CD4-positive, alpha-beta T cell treated with Interleukin-4 for 1 hour (primary cell): ENCODE data around the gene STAG3.
"Not testable (repeated sequence)": the region's sequence is repeated elsewhere in the genome, so short reads cannot be mapped to it uniquely, and the experiment has no call there.

Source experiments
- DNase-seq, 2 donors: peaks; one replicate each; pipeline ENCODE4 v3.0.0-alpha.2; 2020 to 2022

The STAG3 gene

DNA sequence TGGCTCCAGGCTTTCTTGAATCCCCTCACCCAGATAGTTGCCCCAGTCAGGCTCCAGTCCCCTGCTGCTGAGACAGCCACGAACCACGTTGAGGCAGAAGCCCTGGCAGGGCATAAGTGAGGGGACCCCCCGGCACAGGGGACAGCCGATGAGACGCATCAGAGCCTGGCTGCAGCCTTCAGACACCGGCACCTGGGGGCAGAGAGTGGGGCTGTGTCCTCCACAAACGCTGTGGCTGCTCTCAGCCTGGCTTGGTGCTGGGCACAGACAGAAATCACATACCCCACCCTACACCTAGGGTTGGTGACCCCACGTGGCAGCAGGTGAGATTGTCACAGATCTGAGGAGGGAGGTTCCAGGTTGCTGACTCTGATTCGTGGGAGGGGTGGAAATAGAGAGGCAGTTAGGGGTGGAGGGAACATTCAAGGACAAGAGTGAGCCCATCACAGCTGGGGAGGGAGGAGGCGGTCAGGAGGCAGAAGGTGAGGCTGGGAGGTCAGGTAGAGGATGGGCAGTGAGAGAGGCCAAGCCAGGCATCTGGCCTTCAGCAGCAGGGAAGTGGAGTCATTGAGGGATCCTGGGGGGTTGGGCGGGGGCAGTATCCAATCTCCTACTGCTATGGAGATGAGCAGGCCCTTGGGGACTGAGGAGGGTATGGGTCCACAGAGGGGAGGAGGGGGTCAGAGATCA is 3.8 kb upstream of the STAG3 start:
- DNase-seq, result no peak

DNA sequence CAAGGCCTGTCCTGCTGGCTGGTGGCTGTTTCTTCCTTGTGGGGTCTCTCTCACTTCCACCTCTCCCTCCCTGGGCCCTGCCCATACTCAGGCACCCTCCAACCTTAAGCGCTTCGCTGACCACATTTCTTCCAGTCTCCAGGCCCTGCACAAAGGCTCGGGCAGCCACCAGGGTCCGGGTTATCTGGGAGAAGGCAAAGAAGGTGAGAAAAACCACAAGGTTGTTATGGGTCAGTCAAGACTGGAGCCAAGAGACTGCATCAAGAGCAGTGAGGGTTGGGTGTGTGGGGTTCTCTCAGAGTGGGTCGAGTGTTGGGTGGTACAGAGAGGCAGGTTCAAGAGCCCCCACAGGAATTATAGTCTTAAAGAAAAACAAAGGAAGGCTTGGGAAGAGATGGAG is 3.1 kb upstream of the STAG3 start:
- DNase-seq, result no peak

DNA sequence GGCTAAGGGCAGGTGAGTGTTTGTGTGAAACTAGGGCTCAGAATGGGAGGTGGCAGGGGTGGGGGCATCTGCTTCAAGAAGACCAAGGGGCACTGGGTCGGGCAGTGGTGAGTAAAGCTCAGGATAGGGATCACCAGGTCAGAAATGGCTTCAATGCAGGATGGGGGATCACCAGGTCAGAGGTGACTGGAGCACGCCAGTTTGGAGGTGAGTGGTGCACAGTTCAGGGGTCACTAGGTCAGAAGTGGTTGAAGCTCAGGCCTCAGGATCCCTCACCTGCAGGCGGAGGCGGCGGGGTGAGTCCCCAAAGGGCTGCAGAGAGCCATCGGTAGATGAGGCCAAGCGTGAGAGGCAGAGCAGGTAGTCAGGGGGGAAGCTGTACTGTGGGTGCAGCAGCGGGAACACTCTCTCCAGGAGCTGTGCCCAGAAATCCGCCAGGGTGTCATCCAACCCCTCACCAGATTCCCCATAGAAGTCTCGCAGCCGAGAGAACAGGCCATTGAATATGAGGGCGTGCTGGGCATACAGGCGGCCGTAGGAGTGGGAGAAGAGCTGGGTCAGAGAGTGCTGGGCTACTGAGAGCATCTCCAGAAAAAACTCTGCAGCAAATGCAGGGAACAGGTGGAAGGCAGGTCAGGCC is 2.3 kb upstream of the STAG3 start:
- DNase-seq, result no peak

DNA sequence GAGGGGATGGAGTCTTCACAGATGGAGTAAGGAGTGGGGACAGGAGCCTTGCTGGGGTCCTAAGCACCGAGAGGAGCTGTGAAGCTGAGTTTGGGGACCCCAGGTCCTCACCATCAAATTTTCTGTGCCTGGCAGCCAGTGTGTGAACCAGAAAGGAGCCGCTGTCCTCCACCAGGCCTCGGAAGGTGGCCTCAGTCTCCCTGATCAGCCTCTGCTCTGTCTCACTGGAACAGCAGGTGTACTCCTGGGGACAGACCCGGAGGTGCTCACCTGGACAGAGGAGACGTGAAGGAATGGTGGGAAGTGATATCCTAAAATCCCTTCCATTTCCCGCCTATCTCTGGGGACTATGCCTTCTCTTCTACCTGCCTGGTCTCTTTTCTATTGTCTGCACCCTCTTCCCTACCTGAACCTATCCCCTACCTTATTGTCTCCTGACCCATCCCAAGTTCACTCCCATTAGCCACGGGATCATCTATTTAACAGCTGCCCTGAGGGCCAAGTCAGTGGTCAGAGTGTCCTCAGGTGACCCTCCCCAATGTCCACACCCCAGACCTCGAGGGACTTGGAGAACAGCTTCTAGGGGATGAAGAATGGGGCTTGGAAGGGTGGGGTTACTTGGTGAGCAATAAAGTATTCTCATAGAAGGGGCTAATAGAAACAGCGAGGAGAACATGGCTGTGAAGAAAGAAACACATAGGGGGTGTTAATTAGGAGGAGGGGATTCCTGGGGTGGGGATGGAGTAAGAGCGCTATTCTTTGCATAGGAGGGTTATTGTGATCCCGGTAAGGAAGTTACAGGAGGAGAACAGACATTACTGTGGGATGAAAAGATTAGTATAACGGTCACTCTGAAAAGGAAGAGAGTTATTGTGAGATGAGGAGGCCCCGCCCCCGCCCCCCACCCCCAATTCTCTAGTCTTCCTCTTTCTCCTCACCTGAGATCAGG is 1.3 kb upstream of the STAG3 start:
- no peak for DNase-seq

DNA sequence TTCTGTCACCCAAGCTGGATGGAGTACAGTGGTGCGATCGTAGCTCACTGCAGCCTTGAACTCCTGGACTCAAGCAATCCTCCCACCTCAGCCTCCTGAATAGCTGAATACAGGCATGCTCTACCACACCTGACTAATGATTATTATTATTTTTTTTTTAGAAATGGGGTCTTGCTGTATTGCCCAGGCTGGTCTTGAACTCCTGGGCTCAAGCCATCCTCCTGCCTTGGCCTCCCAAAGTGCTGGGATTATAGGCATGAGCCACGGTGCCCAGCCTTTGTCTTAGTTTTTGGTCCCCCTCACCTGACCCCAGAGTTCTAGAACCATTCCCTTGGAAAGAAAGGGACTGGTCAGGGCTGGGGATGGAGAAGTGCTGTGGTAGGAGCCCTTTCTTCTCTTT is 2.4 kb downstream of the STAG3 start:
- DNase-seq, result not testable (repeated sequence)

DNA sequence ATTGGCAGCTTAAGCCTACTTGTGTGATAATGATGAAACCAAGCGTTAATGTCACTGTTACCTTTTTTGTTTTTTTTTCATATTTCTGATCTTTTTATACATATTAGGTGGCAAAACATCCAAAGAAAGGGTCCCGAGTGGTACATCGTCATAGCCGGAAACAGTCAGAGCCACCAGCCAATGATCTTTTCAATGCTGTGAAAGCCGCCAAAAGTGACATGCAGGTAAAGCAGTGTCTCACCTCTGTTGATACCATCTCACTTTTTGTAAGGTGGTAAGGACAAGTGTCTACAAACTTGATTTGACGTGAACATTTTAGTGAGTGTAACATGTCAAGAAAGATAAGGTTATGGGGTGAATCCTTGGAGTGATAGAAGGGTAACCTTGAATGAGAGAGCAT is 4.9 kb downstream of the STAG3 start:
- DNase-seq, result peak; percentile 40 to 45

DNA sequence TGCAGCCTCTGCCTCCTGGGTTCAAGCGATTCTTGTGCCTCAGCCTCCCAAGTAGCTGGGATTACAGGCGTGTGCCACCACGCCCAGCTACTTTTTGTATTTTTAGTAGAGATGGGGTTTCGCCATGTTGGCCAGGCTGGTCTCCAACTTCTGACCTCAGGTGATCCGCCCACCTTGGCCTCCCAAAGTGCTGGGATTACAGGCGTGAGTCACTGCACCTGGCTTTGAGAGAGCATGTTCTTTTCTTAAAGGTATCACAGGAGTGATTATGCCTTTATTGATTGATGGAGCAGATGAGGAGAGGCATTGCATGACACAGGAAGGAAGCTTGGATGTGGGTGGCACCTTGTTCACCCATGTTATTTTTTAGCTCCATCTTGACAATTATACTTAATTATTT is 5.4 kb downstream of the STAG3 start:
- DNase-seq, result not testable (repeated sequence)

DNA sequence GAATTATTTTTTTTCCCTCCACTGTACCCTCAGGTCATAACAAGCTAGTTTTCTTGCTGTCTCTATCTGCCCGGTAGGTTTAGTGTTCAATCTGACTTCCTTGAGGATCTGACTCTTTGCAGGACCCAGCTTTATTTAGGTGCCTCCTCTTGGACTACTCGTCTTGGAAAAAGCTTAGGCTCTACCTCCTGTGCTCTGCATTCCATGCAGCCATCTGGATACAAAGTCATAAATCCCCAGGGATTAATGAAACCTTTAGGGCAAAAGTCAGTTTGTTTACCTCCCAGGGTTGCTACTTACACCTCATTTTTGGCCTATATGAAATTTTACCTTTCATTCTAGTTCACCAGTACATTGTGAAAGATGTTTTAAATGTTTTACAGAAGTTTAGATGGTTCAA is 8.0 kb downstream of the STAG3 start:
- DNase-seq, result no peak

DNA sequence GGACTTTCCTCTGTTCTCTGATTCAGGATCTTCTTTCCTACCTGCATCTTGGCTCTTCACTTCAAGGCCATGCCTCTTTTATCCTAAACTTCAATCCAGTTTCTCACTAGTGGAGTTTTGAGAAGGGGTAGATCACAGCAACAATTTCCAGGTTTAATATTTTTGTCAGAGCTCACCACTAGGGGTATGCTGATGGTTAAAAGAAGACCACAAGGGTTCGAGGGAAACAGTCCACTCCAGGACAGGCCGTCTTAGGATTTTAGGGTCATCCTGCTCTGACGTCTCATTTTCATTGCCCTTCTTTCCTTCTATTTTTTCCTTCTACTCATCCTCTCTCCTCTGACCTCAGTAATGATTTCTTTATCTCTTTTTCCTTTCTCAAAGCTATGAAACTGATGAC is 11.3 kb downstream of the STAG3 start:
- DNase-seq, result no peak

DNA sequence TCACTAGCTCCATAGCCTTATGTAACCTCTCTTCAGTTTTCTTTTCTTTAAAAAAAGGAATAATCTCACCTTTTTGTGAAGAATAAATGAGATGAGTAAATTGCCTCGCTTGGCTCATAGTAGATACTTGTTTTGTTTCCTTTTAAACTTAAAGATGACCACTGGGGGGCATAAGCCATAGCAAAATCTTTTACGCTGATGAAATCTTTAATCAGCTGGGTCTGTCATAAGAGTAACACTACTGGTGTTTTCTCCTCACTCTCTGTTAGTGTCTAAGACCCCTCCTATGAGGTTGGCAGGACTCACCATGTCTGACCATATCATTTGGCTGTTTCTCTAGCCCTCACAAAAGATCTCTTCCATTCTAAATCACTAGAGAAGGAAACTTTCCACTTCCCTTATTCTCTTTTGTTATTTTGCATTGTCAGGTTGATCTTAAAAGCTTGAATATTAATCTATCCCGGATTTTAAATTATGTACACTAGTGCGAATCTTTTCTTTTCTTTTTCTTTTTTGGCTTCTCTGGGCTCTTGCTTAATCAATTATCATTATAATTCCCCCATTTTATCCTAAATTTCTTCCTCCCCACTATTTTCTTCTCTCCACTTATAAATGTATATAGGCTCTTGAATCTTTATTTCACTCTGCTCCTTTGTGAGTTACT is 12.5 kb downstream of the STAG3 start:
- peak in 1 of 2 donors; percentile 74 for DNase-seq

DNA sequence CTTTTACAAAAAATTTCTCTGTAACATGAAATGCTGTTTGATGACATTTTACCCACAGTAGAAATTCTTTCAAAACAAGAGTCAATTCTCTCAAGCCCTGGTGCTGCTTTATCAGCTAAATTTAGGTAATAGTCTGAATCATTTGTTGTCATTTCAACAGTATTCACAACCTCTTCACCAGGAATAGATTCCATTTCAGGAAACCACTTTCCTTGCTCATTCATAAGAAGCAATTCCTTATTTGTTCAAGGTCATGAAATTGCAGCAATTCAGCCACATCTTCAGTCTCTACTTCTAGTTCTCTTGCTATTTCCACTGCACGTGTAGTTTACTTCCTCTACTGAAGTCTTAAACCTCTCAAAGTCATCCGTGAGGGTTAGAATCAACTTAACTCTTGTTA is 14.1 kb downstream of the STAG3 start:
- no peak for DNase-seq

DNA sequence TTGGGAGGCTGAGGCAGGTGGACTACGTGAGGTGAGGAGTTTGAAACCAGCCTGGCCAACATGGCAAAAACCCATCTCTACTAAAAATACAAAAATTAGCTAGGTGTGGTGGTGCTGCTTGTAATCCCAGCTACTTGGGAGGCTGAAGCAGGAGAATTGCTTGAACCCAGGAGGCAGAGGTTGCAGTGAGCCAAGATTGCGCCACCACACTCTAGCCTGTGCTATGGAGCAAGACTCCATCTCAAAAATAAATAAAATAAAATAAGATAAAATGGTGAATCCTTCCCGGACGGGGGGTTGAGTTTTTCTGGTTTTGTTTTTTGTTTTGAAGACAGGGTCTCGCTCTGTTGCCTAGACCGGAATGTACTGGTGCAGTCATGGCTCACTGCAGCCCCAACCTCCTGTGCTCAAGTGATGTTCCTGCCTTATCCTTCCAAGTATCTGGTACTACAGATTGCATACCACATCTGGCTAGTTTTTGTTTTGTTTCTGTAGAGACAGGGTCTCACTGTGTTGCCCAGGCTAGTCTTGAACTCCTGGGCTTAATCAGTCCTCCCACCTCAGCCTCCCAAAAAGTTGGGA is 14.7 kb downstream of the STAG3 start:
- peak in 1 of 2 donors; percentile 31 for DNase-seq

DNA sequence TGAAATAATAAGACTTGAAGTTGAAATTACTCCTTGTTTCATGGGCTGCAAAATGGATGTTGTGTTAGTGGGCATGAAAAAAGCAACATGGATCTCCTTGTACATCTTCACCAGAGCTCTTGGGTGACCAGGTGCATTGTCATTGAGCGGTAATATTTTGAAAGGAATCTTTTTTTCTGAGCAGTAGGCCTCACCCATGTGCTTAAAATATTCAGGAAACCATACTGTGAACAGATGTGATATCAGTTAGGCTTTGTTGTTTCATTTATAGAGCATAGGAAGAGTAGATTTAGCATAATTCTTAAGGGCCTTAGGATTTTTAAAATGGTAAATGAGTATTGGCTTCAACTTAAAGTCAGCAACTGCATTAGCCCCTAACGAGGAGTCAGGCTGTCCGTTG is 15.3 kb downstream of the STAG3 start:
- no peak for DNase-seq

DNA sequence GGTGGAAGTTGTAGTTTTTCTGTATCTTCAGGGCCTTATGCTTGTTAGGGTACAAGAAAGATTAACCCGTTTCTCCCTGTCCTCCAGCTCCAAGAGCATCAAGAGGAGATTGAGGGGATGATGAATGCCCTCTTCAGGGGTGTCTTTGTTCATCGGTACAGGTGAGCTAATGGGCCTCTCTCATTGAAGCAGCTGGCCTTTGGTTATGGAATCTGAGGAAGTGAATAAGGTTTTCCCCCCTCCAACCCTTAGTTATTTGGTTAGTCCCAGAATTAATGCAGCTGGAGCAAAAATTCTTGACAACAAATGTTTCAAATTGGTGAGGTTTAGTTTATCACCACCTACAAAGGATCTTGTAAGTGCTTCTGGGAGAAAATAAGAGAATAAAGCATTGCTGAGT is 17.5 kb downstream of the STAG3 start:
- DNase-seq, result no peak

DNA sequence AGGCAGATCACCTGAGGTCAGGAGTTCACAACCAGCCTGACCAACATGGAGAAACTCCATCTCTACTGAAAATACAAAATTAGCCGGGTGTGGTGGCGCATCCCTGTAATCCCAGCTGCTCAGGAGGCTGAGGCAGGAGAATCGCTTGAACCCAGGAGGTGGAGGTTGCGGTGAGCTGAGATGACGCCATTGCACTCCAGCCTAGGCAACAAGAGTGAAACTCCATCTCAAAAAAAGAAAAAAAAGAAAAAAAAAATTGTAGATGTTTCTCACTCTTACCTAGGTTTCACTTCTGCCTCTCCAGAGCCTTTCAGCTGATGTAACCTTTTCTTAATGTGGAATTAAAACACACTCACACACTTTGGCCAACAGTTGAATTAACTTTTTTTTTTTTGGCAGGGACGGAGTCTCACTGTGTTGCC is 18.2 kb downstream of the STAG3 start:
- DNase-seq, result not testable (repeated sequence)

DNA sequence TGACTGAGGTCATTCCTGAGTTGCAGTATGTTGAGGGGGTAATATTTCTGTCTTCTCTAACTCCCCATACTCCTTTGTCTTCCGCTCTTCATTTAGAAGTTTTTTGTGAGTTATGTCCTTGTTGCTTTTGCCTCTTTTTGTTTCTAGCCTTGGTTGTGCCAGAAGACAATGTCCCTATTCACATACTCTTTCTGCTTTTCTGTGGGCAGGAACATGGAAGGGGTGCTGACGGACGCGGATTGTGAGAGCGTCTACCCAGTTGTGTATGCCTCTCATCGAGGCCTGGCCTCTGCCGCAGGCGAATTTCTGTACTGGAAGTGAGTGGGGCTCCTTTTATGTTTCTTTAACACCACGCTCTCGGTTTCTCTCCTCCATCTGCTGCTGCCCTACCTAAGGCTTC is 20.5 kb downstream of the STAG3 start:
- DNase-seq, result no peak

DNA sequence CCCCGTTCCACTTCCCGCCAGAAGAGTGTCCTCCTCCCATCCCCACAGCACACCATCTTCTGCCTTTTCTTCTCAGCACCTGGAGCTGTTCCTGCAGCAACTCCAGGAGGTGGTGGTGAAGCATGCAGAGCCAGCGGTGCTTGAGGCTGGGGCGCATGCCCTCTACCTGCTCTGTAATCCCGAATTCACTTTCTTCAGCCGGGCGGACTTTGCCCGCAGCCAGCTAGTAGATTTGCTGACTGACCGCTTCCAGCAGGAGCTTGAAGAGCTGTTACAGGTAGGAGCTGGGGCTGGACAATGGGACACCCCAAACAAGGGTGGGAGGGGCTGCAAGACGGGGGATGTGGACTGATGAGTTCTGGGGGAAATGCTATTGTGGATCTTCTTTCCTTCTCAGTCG is 23.0 kb downstream of the STAG3 start:
- DNase-seq, result no peak

DNA sequence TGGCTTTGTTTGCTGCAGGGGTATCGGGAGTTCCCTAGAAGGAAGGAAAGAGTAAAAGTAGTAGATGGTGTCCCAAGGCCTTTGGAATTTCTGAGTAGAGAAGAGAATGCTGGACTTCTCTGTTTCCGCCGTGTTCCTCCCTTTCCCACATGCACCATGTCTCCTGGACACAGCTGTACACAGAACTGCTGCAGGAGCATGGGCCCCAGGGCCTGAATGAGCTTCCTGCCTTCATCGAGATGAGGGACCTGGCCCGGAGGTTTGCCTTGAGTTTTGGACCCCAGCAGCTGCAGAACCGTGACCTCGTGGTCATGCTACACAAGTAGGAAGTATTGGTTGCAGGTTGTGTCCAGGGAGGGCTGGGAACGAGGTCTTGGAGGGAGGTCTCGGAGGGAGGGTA is 26.7 kb downstream of the STAG3 start:
- no peak for DNase-seq

DNA sequence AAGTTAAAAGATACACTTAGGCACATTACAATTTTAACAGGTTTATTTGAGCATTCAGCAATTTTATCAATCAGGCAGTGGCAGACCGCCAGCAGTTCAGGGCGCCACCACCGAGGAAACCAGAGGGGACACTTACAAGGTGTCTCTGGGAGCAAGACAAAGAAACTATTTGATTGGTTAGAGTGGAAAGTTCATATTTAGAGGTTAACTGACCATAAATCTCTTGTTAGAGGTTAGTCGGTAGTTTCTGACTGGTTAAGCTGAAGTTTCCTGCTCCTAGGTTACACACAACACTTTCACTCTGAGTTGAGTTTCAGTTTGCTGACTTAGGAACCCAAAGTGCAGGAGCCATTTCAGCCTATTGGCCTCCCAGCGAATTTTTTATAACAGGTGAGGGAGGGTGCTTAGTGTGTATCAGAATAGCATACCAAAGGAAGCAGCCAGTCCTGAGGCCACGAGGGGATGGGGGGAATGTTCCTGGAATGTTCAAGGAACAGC is 31.2 kb downstream of the STAG3 start:
- DNase-seq, result peak in 1 of 2 donors; percentile 52

DNA sequence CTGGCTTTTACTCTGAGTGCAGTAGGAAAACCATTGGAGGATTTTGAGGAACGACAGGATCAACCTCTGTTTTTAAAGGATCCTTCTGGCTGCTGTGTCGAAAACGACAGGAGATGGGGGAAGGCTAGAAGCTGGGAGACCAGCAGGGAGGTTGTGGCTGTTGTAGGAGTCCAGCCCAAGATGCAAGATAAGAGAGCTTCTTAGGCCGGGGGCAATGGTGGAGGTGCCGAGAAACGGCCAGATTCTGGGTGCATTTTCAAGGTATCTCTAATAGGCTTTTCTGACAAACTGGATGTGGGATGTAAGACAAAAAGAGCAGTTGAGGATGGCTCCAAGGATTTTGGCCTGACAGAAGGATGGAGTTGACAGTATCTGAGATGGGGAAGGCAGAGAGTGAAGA is 31.8 kb downstream of the STAG3 start:
- DNase-seq, result no peak

DNA sequence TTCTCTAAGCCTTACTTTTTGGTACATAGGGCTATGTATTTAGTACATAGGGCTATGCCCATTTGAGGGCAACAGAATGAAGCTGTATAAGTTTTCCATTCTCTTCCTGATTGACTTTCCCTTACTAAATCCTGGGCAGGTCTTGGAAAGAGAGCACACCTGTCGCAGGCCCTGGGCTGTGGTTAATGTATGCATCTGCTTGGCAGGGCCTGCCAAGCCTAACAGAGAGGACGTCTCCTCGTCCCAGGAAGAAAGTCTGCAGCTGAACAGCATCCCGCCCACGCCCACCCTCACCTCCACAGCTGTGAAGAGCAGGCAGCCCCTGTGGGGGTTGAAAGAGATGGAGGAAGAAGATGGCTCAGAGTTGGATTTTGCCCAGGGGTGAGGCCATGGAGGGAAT is 33.1 kb downstream of the STAG3 start:
- no peak for DNase-seq

DNA sequence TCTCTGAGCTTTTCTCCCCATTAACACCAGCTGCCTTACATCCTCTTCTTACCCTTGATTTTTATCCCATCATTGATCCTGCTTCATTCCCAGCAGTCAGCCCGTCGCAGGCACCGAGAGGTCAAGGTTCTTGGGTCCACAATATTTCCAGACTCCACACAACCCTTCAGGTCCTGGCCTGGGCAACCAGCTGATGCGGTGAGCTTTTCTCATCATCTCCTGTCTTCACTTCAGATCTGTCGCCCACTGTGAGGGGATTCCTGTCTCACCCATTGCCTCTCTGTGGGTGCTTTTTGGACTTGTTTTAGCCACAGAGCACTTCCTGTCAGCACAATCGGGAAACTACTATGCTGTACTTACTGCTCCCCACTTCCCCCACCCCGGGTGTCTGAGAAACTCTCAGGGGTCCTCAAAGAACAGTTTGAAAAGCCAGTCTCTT is 33.6 kb downstream of the STAG3 start:
- peak; percentile 59 to 66 for DNase-seq
